Measurements from ENCODE around the gene PRLH.

DNA sequence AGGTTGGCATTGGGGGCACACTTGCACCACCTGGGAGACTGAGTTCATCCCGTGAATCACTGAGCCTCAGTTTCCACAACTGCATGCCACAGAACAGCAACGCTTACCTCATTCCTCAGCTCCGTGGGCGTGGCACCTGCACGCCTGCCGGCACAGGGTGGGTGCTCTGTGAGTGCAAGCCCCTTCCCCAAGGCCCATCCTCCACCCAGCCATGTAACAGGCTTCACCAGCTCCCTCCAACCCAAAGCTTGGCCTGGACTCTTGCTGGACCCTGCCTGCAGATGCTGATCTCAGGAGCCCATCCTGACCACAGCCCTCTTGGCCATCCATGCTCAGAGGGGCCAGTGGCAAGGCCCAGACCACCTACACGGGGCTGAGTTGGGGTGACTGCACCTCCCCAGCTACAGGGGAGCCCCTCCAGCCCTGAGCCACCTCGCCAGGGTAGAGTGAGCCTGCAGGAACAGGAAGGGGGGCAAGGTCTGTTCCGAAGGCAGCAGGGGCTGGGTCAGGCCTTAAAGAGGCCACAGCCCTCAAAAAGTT lies 1.8 kb downstream of the PRLH start:
- TF ChIP-seq NFYB (CRISPR knock-in tag; conservative IDR thresholded peaks at IDR 0.05; ENCODE audit: low read depth): no peak
- TF ChIP-seq TEAD4 (CRISPR knock-in tag; IDR thresholded peaks at IDR 0.05): no peak
